RPMI8226 (cell line): Measurements from ENCODE around the gene HLA-A.

Experiments used
- DNase-seq: peaks from one replicate; pipeline ENCODE4 v3.0.0-alpha.2; 2015

HLA-A gene

DNA sequence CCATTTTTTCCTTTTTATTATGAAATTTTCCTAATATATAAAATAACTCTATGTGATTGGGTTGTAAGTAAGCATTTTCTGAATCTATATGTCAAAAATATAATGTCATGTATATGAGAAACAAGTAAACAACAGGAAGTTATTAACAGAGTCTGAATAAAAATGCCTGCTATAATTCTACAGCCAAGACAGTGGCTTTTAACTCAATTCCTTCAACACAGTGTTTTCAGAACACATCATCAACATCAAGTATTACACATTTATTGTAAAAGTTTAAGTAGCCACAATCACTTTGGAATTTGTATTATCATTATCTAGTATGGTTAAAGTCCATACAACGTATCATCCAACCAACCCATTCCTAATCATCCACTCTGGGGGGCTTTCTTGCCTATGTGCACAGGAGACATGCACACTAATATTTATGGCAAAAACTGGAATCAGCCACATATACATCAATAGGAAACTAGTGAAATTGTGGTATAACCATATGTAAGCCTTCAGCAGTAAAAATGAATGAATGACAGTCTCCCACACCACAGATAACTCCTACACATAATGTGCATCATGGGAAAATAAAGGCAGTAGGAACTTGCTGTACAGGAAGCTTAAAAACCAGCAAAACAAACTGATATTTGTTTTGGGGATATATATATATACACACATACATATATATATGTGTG lies 6.9 kb upstream of the HLA-A start:
- no peak for DNase-seq

DNA sequence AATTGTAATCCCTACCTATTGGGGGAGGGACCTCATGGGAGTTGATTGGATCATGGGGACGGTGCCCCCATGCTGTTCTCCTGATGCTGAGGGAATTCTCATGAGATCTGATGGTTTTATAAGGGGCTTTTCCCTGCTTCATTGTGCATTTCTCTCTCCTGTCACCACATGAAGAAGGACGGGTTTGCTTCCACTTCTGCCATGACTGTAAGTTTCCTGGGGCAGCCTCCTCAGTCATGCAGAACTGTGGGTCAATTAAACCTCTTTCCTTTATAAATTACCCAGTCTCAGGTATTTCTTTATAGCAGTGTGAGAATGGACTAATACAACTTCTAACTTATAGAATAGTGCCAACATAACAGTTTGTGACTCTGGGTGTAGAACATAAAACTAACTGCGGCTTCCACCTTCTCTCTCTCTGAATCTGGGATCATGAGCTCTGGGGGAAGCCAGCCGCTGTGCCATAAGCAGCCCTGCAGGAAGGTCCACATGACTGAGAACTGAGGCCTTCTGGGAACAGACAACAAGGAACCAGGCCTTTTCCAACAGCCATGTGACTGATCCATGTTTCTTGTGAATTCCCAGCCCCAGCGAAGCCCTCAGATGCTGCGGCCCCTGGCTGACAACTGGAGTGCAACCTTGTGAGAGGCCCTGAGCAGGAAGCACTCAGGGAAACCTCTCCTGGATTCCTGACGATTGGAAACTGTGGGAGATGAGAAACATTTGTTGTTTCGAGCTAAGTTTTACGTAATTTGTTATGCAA lies 3.4 kb upstream of the HLA-A start:
- DNase-seq = no peak

DNA sequence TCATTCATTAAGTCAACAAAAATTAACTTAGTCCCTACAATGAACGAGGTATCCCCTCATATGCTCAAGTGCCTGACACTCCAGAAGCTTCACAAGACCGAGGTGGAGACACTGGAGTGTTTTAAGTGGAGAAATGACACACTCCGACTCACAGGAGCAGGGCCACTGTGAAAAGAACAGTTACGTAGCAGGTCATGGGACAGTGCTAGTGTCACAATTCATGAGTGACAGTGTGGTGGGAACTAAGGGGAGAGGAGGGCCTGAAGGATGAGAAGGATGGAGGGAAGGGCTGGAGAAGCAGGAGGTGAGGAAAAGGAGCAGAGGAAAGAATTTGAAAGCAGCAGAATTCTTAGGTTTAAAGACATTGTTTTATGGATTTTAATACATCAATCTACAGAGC lies 1.3 kb upstream of the HLA-A start:
- no peak for DNase-seq

DNA sequence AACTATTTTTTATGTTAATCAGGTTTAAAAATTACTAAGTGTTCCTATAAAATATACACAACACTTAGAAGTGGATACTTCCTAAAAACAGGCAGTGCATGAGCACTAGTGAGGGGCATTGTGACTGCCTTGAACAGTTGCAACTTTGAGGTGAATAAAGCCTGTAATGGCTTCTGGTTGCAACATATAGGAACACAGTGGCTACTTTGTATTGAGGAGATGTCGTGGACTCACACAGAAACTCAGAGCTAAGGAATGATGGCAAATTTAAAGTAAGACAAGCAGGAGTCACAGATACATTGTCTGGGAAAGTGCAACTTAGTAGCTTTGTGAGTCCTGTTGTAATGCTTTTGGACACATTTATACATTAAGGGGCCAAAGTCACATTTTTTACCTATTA lies 861 bp upstream of the HLA-A start:
- DNase-seq = no peak

DNA sequence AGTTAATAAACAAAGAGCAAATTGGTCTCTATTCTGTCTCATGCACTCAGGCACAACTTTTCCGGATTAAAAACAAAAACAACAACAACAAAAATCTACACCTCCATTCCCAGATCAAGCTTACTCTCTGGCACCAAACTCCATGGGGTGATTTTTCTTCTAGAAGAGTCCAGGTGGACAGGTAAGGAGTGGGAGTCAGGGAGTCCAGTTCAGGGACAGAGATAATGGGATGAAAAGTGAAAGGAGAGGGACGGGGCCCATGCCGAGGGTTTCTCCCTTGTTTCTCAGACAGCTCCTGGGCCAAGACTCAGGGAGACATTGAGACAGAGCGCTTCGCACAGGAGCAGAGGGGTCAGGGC lies 437 bp upstream of the HLA-A start:
- DNase-seq = no peak

DNA sequence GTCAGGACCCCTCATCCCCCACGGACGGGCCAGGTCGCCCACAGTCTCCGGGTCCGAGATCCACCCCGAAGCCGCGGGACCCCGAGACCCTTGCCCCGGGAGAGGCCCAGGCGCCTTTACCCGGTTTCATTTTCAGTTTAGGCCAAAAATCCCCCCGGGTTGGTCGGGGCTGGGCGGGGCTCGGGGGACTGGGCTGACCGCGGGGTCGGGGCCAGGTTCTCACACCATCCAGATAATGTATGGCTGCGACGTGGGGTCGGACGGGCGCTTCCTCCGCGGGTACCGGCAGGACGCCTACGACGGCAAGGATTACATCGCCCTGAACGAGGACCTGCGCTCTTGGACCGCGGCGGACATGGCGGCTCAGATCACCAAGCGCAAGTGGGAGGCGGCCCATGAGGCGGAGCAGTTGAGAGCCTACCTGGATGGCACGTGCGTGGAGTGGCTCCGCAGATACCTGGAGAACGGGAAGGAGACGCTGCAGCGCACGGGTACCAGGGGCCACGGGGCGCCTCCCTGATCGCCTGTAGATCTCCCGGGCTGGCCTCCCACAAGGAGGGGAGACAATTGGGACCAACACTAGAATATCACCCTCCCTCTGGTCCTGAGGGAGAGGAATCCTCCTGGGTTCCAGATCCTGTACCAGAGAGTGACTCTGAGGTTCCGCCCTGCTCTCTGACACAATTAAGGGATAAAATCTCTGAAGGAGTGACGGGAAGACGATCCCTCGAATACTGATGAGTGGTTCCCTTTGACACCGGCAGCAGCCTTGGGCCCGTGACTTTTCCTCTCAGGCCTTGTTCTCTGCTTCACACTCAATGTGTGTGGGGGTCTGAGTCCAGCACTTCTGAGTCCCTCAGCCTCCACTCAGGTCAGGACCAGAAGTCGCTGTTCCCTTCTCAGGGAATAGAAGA lies 978 bp downstream of the HLA-A start:
- DNase-seq = peak; percentile 50

DNA sequence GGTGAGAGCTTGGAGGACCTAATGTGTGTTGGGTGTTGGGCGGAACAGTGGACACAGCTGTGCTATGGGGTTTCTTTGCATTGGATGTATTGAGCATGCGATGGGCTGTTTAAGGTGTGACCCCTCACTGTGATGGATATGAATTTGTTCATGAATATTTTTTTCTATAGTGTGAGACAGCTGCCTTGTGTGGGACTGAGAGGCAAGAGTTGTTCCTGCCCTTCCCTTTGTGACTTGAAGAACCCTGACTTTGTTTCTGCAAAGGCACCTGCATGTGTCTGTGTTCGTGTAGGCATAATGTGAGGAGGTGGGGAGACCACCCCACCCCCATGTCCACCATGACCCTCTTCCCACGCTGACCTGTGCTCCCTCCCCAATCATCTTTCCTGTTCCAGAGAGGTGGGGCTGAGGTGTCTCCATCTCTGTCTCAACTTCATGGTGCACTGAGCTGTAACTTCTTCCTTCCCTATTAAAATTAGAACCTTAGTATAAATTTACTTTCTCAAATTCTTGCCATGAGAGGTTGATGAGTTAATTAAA lies 3.0 kb downstream of the HLA-A start:
- no peak for DNase-seq

DNA sequence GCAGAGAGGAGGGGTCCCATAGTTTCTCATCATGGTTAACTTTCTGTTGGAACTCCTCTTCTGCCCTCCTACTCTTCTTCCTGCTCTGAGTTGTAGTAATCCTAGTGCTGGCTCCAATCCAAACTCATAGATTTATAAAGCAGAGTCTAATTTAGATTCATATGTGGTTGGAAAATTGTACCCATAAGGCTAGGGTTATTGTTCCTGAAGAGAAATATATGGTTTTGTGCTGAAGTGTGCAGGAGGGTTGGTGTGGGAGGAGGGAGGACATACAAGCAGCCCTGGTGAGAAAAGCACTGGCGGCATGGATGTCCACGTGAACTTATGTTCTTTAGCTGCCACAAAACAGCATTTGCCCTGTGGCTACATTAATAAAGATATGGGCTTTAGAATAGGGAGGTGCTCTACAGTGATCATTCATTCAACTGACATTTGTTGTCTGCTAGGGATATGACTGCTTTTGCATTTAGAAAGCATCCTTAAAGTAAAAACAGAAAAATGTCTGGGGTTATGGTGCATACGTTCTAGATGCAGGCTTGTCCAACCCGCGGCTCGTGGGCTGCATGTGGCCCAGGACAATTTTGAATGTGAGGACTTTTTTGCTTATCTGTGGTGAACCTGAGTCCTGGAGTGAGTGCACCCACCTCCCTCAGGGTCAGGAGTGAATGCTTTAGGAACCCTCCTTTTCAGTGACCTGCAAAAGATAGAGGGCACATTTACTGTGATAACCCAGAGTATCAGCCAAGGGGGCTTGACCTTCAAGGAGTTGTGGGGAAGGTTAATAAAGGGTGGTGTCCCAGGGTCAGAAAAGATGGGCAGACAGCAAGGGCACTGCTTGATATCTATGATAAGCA lies 4.1 kb downstream of the HLA-A start:
- no peak for DNase-seq

DNA sequence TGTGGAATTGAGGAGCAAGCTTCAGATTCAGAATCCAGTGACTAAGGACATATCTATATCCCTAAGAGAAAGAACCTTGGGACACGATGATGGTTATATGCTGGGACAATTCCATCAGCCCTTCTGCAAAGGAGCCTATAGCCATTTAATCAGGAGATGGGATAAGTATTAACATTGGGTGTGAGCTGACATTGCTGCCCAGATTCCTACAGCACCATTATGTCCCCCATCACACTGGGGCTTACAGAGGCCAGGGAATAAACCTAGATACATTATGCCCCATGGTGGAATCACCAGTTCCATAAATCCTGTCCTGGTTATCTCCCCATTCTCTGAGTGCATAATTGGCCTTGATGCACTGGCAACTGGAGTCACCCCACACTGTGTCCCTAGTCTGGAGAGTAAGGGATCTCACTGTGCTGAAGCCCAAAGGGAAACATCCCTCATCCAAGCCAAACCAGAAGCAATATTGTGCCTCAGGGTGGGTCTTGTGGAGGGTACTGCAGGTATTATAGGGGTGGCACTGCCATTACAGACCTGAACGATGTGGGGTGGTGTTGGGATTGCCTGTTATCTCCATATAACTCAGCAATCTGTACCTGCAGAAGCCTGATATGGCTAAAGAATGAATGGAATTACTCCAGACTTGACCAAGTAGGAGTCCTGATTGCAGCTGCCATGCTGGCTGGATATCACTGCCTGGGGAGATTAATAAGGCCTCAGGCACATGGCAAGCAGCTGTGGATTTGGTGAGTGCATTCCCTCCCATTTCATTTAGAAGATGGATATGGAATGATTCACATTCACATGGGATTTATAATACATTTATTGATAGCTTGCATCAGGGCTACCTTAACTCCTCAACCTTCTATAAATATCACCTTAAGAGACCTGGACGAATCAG lies 5.0 kb downstream of the HLA-A start:
- no peak for DNase-seq

DNA sequence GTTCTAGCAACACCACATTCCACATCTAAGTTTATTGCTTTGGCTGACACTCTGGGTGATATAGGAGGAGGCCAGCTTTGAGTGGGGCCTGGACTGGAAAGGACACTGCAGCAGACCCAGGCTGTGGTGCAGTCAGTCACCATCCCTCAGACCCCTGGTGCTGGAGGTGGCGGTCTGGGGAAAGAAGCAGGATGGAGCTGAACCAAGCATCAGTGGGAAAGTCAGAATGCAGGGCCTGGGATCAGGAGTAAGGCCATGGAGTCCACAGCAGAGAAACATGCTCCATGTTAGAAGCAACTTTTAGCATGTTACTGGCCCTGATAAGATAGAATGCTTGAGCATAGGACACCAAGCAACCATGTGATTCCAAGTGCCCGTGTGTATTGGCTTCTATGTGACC lies 5.9 kb downstream of the HLA-A start:
- no peak for DNase-seq

DNA sequence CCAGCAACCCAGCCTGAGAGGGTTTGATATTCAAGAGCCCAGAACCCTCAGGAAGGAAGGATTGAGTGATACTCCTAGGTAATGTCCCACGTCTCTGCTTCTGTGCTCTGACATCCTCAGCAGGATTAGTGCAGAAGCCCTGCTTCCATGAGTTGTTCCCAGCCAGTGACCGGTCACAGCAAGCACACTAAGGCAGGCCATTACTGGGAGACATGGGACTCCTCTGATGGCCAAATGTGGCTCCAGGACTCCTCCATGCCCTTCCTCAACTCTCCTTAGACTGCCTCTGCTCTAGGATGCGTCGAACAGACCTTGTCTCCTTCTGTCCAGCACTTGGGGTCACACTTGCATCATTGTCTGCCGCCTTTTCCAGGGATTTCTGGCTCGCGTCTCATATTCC lies 7.6 kb downstream of the HLA-A start:
- no peak for DNase-seq

DNA sequence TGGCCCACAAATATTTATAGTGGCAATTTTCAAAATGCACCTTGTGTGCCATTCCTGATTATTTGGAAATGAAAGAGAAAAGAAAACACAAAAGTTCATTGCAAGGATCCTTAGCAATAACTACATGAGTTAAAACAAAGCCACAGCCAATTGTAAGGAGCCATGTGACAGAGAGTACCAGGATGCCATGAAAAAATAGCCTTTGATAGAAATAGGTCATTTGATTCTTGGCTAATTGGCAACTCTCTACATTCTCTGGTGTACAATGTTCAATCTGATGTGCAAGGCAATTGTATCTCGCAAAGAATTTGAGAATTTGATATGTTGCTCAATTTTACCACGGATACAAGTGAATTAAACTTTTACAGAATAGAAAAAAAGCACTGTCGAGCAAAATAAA lies 9.6 kb downstream of the HLA-A start:
- no peak for DNase-seq

DNA sequence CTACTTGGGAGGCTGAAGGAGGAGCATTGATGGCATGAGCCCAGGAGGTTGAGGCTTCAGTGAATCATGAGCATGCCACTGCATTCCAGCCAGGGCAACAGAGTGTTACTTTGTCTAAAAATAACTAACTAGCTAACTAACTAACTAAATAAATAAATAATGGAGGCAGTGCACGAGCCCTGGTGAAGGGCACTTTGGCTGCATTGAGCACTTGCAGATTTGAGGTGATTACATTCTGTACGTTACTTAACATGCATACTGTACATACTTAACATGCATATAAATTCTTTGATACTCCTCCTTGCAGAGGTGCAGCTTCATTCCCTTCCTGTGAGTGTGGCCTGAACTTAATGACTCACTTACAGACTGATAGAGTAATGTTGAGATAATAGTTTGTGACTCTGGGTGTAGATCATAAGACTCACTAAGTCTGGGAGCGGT lies 10.7 kb downstream of the HLA-A start:
- DNase-seq = no peak

DNA sequence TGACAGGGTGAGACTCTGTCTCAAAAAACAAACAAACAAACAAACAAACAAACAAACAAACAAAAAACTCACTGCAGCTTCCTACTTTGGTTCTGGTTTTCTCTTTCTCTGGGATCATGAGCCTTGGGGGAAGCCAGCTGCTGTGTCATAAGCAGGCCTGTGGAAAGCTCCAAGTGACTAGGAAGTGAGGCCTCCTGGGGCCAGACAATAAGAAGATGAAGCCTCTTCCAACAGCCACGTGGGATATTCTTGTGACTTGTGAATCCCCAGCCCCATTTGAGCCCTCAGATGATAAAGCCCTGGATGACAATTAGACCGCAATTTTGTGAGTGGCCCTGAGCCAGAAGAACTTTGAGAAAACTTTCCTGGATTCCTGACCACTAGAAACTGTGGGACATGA lies 11.4 kb downstream of the HLA-A start:
- DNase-seq = no peak

DNA sequence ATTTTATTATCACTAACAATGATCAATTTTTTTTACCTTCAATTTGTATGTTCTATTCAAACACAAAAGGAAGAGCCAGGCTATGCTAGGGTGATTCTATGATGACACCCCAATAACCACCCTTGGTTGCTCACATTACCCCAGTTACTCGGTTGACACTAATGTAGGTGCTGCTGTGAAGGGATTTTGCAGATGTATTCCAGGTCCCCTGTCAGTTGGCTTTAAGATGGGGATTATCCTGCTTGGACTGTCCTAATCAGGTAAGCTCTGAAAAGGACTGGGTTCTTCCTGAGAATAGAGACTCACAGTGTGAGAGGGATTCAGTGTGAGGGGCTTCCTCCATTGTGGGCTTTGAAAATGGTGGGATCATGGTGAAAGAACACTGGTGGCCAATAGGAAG lies 11.9 kb downstream of the HLA-A start:
- no peak for DNase-seq

DNA sequence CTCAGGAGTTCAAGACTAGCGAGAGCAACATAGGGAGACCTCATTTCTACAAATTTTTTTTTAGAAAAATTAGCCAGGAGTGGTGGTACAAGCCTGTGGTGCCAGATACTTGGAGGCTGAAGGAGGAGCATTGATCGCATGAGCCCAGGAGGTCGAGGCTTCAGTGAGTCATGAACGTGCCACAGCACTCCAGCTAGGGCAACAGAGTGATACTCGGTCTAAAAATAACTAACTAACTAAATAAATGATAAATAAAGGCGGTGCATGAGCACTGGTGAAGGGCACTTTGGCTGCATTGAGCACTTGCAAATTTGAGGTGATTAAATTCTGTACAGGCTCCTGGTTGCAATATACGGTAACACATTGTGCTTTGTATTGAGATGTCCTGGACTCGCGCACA lies 13.5 kb downstream of the HLA-A start:
- no peak for DNase-seq

DNA sequence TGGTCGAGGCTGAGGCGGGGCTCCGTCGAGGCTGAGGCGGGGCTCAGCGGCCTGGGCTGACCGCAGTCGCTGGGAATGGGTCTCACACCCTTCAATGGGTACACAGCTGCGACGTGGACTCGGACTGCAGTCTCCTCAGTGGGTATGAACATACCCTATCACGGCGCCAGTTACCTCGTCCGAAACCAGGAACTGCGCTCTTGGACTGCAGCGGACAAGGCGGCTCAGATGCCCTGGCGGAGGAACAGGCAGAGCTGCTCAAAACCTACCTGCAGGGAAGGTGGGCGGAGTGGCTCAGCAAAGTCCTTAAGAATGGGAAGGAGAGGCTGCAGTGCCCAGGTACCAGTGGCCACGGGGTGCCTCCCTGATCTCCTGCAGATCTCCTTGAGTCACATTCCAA lies 14.2 kb downstream of the HLA-A start:
- DNase-seq = no peak

DNA sequence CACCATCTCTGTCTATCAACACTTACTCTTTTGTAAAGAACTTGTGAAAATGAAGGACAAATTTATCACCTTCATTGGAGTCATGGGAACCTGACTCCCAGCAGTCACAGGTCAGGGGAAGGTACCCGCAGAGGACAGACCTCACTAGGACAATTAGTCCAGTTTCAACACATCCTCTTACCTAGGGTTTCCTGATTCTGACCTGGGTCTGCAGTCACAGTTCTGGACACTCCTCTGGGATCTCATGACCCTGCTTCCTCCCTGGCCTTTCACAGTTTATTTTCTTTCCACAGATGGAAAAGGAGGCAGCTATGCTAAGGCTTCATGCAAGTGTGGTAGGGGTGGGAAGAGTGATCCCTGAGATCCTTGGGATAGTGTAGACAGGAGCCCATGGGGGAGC lies 15.7 kb downstream of the HLA-A start:
- no peak for DNase-seq

DNA sequence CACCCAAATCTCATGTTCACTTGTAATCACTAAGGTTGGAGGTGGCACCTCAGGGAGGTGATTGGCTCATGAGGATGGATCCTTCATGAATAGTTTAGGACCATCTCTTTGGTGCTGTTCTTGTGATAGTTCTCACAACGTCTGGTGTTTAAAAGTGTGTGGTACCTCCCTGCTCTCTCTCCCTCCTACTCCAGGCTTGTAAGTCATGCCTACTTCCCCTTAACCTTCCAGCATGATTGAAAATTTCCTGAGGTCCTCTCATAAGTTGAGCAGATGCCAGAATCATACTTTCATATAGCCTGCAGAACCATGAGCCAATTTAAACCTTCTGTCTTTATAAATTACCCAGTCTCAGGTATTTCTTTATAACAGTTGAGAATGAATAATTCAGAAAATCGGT lies 16.6 kb downstream of the HLA-A start:
- no peak for DNase-seq

DNA sequence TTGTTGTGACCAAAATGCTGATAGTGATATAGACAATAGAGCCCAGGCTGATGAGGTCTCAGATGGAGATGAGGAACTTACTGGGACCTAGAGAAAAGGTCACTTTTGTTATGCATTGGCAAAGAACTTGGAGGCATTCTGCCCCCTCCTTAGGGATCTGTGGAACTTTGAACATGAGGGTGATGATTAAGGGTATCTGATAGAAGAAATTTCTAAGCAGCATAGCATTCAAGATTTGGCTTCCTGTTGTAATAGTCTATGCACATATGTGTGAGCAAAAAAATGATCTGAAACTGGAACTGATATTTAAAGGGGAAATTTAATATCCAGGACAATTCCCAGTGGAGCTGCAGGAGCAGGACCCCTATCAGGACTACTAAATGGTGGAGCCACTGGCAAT lies 17.1 kb downstream of the HLA-A start:
- no peak for DNase-seq

DNA sequence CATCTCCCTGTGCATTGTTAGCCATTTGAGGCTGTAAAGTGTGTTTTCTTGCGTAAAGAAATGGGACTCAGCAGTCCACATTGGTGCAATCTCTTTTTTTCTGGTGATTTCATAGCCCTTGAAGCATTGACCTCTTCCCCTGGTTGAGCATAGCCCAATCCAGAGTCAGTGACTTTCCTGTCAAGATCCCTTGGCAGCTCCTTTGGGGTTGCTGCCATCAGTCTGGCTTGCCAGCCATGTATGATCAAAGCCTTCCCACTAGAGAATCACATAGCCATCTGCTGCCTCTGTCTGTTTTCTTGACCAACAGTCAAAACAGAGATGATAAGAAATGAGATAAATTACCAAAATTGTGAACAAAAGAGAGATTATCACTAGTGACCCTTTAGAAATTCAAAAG lies 19.6 kb downstream of the HLA-A start:
- DNase-seq = no peak
